Stimulated activated effector memory CD8-positive, alpha-beta T cell treated with anti-CD3 and anti-CD28 coated beads, Interleukin-12 subunit alpha, Interleukin-12 subunit beta, amount 100 ng/mL, for 72 hours (primary cell): ENCODE results near the gene BEND3.
"Not testable (repeated sequence)": the region's sequence is repeated elsewhere in the genome, so short reads cannot be mapped to it uniquely, and the experiment has no call there.

Experiments
- ATAC-seq: fragments of 150-1000 bp; cut with Tn5 transposase; 2 replicates; pipeline ENCODE4 v1.10.0; 2021
- DNase-seq, 2 donors: peaks; one replicate each; pipeline ENCODE4 v3.0.0; 2021 to 2022; ENCODE audit warnings: low spot score in 2 of 2
- H3K27ac Mint-ChIP-seq: one replicate; pipeline ENCODE4 v1.8.0; 2022; ENCODE audit warnings: mild to moderate bottlenecking, mixed read lengths
- H3K36me3 Mint-ChIP-seq: one replicate; pipeline ENCODE4 v1.8.0; 2022; ENCODE audit warnings: mild to moderate bottlenecking, mixed read lengths
- H3K4me1 Mint-ChIP-seq: one replicate; pipeline ENCODE4 v1.8.0; 2022; ENCODE audit warnings: mixed read lengths
- H3K4me3 Mint-ChIP-seq: one replicate; pipeline ENCODE4 v1.8.0; 2022; ENCODE audit warnings: mild to moderate bottlenecking, mixed read lengths
- H3K9me3 Mint-ChIP-seq: one replicate; pipeline ENCODE4 v1.8.0; 2022; ENCODE audit warnings: mixed read lengths

The BEND3 gene

DNA sequence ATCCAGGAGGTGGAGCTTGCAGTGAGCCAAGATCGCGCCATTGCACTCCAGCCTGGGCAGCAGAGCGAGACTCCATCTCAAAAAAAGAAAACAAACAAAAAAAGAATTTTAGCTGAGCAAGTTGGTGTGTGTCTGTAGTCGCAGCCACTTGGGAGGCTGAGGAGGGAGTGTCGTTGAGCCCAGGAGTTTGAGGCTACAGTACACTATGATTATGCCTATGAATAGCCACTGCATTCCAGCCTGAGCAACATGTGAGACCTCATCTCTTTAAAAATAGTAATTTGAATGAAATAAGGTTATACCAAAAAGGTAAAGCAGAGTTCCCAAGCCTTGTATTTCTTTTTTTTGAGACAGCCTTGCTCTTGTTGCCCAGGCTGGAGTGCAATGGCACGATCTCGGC is 67.5 kb downstream of the BEND3 start:
- Mint-ChIP-seq H3K27ac (no peak overlapping the region), H3K36me3 (peaks cover 62% of the 10 kb centered on the region), H3K9me3 (no peaks in the 10 kb centered on the region), H3K4me1 (no peaks in the 10 kb centered on the region), H3K4me3 (no peak overlapping the region)
- no peak for DNase-seq
- no peak for ATAC-seq

DNA sequence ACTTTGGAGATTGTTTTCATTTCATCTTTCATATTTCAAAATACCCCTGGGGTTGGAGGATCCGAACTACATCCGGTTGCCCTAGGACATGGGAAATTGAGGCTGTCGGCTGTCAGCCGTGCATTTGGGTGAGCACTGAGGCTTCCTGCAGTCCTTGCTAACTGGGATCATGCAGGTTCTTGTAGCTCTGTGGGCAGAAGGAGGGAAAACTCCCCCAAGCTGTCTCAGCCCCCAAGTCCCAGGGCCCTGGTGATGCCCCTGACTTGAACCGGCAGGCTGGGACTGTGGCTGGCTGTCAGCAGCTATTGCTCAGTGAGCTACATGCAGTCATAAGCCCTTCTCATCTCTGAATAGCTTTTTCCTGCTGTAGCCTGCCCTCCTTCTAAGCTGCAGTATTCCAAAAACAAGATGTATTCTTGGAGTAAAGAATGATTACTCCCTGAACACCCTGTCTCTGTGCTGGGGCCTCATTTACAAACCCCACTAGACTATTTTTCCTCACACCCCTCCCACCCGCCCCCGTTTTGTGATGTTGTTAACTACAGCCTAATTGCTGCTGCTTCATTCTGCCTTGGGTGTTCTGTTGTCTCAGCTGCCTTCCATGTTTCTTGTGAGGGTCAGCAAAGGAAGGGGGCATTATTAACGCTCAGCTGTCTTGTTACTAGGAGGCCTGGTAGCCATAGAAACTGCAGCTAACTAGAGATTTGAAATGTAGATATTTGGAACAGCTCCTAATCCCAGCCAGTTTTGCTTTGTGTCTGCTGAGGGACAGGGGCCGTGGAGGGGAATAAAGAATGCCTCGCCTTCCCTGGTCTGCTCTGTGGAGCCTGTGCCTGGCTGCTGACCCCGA is 69.3 kb downstream of the BEND3 start:
- H3K27ac Mint-ChIP-seq: peak overlapping the region; percentile 75

DNA sequence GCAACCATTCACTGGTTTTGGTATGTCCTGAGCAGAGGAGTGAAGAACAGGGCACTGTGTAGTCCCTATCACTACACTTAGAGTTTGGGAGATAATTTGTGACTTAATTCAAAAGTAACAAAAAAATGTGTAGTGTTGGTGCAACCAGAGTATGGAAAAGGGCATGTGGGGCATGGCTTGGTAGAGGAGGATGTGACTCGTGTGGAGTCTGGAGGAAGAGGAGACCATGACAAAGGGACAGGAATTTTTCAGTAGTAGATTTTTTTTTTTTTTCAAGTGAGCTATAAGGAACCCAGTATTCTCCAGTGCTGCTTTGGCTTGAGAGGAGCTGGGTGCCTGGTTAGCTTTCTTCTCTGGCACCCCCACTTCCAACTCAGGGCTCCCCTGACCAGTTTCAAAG is 82.2 kb downstream of the BEND3 start:
- Mint-ChIP-seq H3K27ac (peak overlapping the region; percentile 15), H3K4me3 (no peak overlapping the region), H3K36me3 (peaks cover 36% of the 10 kb centered on the region)

More for the DNA sequence above, 69.3 kb downstream of the BEND3 start:
- H3K4me1 Mint-ChIP-seq: no peaks in the 10 kb centered on the region
- H3K36me3 Mint-ChIP-seq: peaks cover 74% of the 10 kb centered on the region
- DNase-seq: no peak
- no peak overlapping the region for H3K4me3 Mint-ChIP-seq
- ATAC-seq: no peak
- no peaks in the 10 kb centered on the region for H3K9me3 Mint-ChIP-seq

DNA sequence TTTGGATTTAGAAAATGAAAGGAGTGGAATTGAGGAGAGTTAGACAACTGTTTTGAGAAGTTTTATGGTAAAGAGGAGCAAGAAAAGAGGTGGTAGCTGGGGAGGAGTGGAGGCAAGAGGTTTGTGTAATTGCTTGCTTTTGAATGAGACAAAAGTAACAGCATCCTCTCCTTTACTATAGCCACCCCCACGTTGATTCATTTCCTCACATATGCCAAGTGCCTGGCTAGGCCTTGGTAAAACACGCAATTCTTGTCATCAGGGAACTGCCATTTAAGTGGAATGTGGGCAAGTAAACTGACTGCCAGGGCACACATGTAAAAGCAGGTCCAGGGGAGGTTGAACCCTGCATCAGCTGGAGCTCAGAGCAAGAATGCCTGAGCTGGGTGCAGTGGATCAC is 83.3 kb downstream of the BEND3 start:
- Mint-ChIP-seq H3K27ac (no peak overlapping the region), H3K36me3 (peaks cover 36% of the 10 kb centered on the region), H3K4me1 (peaks cover 28% of the 10 kb centered on the region), H3K9me3 (no peaks in the 10 kb centered on the region), H3K4me3 (no peak overlapping the region)
- DNase-seq (no peak), ATAC-seq (no peak)

More for the DNA sequence above, 82.2 kb downstream of the BEND3 start:
- DNase-seq (no peak), ATAC-seq (no peak)
- Mint-ChIP-seq H3K9me3 (no peaks in the 10 kb centered on the region), H3K4me1 (peaks cover 27% of the 10 kb centered on the region)

DNA sequence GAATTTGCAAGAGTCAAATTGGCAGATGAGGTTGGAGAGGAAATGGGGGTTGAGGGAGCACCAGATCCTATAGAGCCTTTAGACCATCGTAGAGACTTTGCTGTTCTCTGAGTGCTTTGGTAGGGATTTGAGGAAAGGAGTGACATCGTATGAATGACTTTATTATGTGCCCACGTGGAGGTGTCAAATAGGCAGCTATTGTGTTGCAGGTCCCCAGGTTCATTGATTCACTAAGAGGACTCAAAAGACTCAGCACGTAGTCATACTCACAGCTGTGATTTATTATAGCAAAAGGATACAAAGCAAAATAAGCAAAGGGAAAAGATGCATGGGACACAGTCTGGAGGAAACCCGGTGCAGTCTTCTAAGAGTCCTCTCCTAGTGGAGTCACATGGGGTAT is 85.2 kb downstream of the BEND3 start:
- H3K27ac Mint-ChIP-seq: no peak overlapping the region
- H3K36me3 Mint-ChIP-seq: peaks cover 32% of the 10 kb centered on the region
- H3K4me3 Mint-ChIP-seq: peak overlapping the region; percentile 97
- no peaks in the 10 kb centered on the region for H3K9me3 Mint-ChIP-seq
- DNase-seq (no peak), ATAC-seq (no peak)
- peaks cover 36% of the 10 kb centered on the region for H3K4me1 Mint-ChIP-seq

DNA sequence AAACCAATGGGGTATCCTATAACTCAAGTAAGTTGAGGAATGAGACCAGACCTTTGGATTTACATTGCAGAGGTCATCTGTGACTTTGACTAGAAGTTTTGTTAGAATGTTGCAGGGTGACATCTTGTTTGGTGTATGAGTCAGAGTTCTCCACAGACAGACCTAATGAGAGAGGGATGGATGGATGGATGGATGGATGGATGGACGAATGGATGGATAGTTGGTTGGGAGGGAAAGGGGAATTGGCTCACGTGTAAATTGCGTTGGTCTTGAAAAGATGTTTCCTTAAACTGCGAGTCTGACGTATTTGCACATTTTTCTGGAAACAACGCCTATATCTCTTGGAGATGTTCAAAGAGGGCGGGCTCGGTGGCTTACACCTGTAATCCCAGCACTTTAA is 88.3 kb downstream of the BEND3 start:
- ATAC-seq (no peak), DNase-seq (no peak)
- H3K9me3 Mint-ChIP-seq: no peaks in the 10 kb centered on the region
- peaks cover 30% of the 10 kb centered on the region for H3K36me3 Mint-ChIP-seq
- H3K4me1 Mint-ChIP-seq: peaks cover 23% of the 10 kb centered on the region
- H3K27ac Mint-ChIP-seq: peak overlapping the region; percentile 38
- H3K4me3 Mint-ChIP-seq: peak overlapping the region; percentile 97

DNA sequence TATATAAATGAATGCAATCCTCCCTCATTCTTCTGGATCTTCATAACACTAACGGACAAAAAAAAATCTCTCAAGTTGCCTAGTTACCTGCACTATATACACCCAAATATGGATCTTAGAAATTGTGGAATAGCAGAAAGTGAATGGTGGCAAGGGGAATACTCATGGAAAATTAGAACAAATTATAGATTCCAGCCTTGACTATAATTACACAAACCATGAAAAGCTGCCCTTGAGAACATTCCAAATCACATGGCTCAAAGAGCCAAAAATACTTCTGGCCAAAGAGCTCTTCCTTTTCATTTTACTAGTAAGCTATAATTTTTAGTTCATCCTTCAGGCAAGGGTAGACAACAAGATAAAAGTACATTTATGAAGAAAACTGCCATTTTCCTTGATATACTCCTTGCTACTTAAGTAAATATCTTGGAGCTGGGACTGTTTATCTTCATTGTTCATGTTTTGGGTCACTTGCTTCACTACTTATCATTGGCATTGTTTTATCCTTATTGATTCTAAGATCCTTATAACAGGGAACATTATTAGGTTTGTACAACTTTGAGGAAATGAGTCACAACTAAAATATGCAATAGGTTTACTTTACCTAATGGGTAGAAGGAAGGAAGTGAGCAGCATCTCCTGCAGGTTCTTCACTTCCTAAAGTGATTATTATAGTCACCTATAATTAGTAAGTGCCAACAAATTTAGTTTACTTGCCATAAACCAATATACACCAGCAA is 93.7 kb downstream of the BEND3 start:
- Mint-ChIP-seq H3K4me3 (no peak overlapping the region), H3K27ac (no peak overlapping the region)
- no peak for ATAC-seq

DNA sequence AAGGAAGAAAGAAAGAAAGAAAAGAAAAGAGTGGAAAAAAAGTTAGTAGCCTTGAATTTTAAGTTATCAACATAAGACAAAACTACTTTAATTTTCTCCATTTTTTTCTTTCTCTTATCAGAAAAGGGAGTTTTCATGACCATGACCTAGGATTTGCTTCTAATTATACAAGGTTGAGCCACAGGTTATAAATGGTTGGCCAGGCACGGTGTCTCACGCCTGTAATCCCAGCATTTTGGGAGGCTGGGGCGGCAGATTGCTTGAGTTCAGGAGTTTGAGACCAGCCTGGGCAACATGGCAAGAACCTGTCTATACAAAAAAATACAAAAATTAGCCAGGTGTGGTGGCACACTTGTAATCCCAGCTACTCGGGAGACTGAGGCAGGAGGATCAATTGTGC is 95.1 kb downstream of the BEND3 start:
- DNase-seq: no peak
- Mint-ChIP-seq H3K4me1 (no peaks in the 10 kb centered on the region), H3K9me3 (no peaks in the 10 kb centered on the region), H3K4me3 (no peak overlapping the region), H3K36me3 (no peaks in the 10 kb centered on the region), H3K27ac (no peak overlapping the region)
- ATAC-seq: no peak

More for the DNA sequence above, 93.7 kb downstream of the BEND3 start:
- H3K9me3 Mint-ChIP-seq: no peaks in the 10 kb centered on the region
- peaks cover 3% of the 10 kb centered on the region for H3K4me1 Mint-ChIP-seq
- H3K36me3 Mint-ChIP-seq: no peaks in the 10 kb centered on the region
- no peak for DNase-seq

DNA sequence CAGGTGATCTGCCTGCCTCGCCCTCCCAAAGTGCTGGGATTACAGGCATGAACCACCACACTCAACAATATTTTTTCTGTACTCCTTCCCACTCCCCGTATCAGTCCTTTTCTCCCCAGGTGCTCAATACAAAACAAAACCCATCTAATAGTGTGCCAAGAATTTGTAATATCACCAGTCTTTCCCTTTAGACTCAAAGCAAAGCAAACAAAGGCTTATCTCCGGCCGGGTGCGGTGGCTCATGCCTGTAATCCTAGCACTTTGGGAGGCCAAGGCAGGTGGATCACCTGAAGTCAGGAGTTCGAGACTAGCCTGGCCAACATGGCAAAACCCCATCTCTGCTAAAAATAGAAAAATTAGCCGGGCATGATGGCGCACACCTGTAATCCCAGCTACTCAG is 95.7 kb downstream of the BEND3 start:
- H3K4me1 Mint-ChIP-seq, ATAC-seq, H3K27ac Mint-ChIP-seq, H3K9me3 Mint-ChIP-seq, H3K4me3 Mint-ChIP-seq, DNase-seq, H3K36me3 Mint-ChIP-seq: not testable (repeated sequence)

DNA sequence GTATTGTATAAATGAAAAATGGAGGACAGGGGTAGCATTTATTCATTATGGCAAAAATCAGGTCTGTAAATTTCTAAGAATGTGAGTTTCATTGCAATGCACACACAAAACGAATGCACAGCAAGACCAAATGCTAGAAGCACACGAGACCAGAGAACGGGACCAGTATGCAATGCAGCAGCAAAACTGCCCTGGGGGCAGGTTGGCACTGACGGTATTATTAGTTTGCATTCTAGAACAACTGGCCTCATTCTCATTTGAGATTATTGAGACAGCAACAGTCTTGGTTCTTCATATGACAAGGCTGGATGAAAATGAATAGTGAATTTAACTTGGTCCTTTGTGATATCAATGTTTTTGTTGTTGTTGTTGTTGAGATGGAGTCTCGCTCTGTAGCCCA is 96.3 kb downstream of the BEND3 start:
- no peaks in the 10 kb centered on the region for H3K4me1 Mint-ChIP-seq
- ATAC-seq (no peak), DNase-seq (no peak)
- H3K9me3 Mint-ChIP-seq: no peaks in the 10 kb centered on the region
- H3K27ac Mint-ChIP-seq: no peak overlapping the region
- H3K4me3 Mint-ChIP-seq: no peak overlapping the region
- no peaks in the 10 kb centered on the region for H3K36me3 Mint-ChIP-seq
